ENCODE measurements around the gene TAF3.

- TF ChIP-seq CTCF (IDR thresholded peaks at IDR 0.05) = no peak
- TF ChIP-seq POLR2A (IDR thresholded peaks at IDR 0.05) = no peak
- TF ChIP-seq POLR2AphosphoS5 (IDR thresholded peaks at IDR 0.05) = no peak
Measured at GRCh38 chr10:7786430-7786829, 31.9 kb upstream of the TAF3 start.

All from breast epithelium (tissue), 3 donors.